ENCODE measurements around the gene MTA1. TPM values are rescaled to one million over a fixed set of nuclear protein-coding genes. Genes with fewer than 3 reads are reported as not detected.

Gene MTA1
- total and polyA plus RNA-seq, 2 of the 8 experiments (the other 6 are each of a cell fraction or from before 2014, with no cell fraction given), result 73.9 to 221 TPM

GRCh38 chr14:105393151-105393550 lies 26.5 kb upstream of the MTA1 start (continued):
- no peak for TF ChIP-seq SIX5 (IDR thresholded peaks at IDR 0.05; ENCODE audit: low read depth, low read length)
- TF ChIP-seq EP300 (IDR thresholded peaks at IDR 0.05; ENCODE audit: borderline replicate concordance in 1 of 2, low read depth in 2 of 2, low read length in 2 of 2), result no peak
- TF ChIP-seq TEAD4 (IDR thresholded peaks at IDR 0.05; ENCODE audit: low read depth, low read length), result no peak
- no peak for TF ChIP-seq CTCF (IDR thresholded peaks at IDR 0.05; ENCODE audit: control extremely low read depth in 1 of 3, insufficient read depth in 1 of 3, low read depth in 1 of 3, low read length in 3 of 3)
- TF ChIP-seq TAF1 (IDR thresholded peaks at IDR 0.05; ENCODE audit: low read depth, low read length), result no peak
- no peak for TF ChIP-seq SAP30 (IDR thresholded peaks at IDR 0.05; ENCODE audit: insufficient read depth, insufficient replicate concordance, low read length)

Data from H1 (cell line).